PC-3 (cell line): ENCODE measurements around the gene DCANP1. TPM values are rescaled to one million over a fixed set of nuclear protein-coding genes. Genes with fewer than 3 reads are reported as not detected.

Source experiments
- ATAC-seq: fragments of 200-7000 bp; cut with Tn5 transposase; 2 replicates; pipeline ENCODE4 v1.9.1; 2020; ENCODE audit warnings: mild to moderate bottlenecking, moderate library complexity
- BruUV-seq: library from RNA; stranded (reverse); fragments of 400-500 nt; replicated peaks from 2 replicates; lab custom pipeline; 2021; lab: Mats Ljungman, UMichigan
- CTCF ChIA-PET: fragments of 300-600 bp; sonication (Branson Sonifier 250); formaldehyde crosslinking; loops from one replicate; lab custom pipeline; 2022; ENCODE audit warnings: antibody characterized with exemption; lab: Charles Lee
- POLR2A ChIA-PET: fragments of 300-600 bp; sonication (Branson Sonifier 250); formaldehyde crosslinking; loops from one replicate; lab custom pipeline; 2022; ENCODE audit warnings: antibody characterized with exemption; ENCODE audit not compliant: unreplicated experiment; lab: Charles Lee
- DNase-seq: peaks from one replicate; pipeline ENCODE4 v3.0.0-alpha.2; 2015
- H2AFZ ChIP-seq: fragments of 300-600 bp; sonication (generic); 2 replicates; pipeline ENCODE4 v1.6.0; 2016; ENCODE audit warnings: antibody characterized with exemption, low read length
- H3F3A ChIP-seq: fragments of 300-600 bp; sonication (generic); one replicate; pipeline ENCODE4 v1.6.0; 2017; ENCODE audit warnings: antibody characterized with exemption, low read length, control low read depth, mild to moderate bottlenecking; ENCODE audit not compliant: unreplicated experiment
- H3K27ac ChIP-seq: fragments of 300-600 bp; sonication (generic); 2 replicates; pipeline ENCODE4 v1.5.1; 2016; ENCODE audit warnings: mild to moderate bottlenecking, low read length
- H3K27me3 ChIP-seq: fragments of 300-600 bp; sonication (generic); 2 replicates; pipeline ENCODE4 v1.6.1; 2016; ENCODE audit warnings: low read length, mixed read lengths
- H3K36me3 ChIP-seq: fragments of 300-600 bp; sonication (generic); 2 replicates; pipeline ENCODE4 v1.6.1; 2016; ENCODE audit warnings: low read depth, mixed run types, low read length, mixed read lengths
- H3K4me1 ChIP-seq: fragments of 300-600 bp; sonication (generic); 2 replicates; pipeline ENCODE4 v1.5.1; 2016; ENCODE audit warnings: low read length; ENCODE audit not compliant: insufficient read depth
- H3K4me2 ChIP-seq: fragments of 300-600 bp; sonication (generic); 2 replicates; pipeline ENCODE4 v1.6.0; 2016; ENCODE audit warnings: low read length
- H3K4me3 ChIP-seq: fragments of 300-600 bp; sonication (generic); 2 replicates; pipeline ENCODE4 v1.5.1; 2016; ENCODE audit warnings: mild to moderate bottlenecking, low read length, mixed read lengths
- H3K79me2 ChIP-seq: fragments of 300-600 bp; sonication (generic); 2 replicates; pipeline ENCODE4 v1.6.1; 2017; ENCODE audit warnings: low read length, mixed read lengths
- H3K9ac ChIP-seq: fragments of 300-600 bp; sonication (generic); 2 replicates; pipeline ENCODE4 v1.6.0; 2016; ENCODE audit warnings: mild to moderate bottlenecking, low read length
- H3K9me2 ChIP-seq: fragments of 300-600 bp; sonication (generic); replicated peaks from 2 replicates; pipeline ENCODE4 v1.6.1; 2016; ENCODE audit warnings: mixed run types, low read length, mixed read lengths
- H3K9me3 ChIP-seq: fragments of 300-600 bp; sonication (generic); 2 replicates; pipeline ENCODE4 v1.6.1; 2016; ENCODE audit warnings: low read length, mixed read lengths
- H4K20me1 ChIP-seq: fragments of 300-600 bp; sonication (generic); 2 replicates; pipeline ENCODE4 v1.6.1; 2016; ENCODE audit warnings: low read length, mixed read lengths
- CTCF ChIP-seq: fragments of 300-600 bp; sonication (generic); conservative IDR thresholded peaks from 2 replicates; pipeline ENCODE4 v1.5.1; 2017; ENCODE audit warnings: antibody characterized with exemption, low read depth, mild to moderate bottlenecking, low read length
- EZH2 ChIP-seq: fragments of 300-600 bp; sonication (generic); IDR thresholded peaks from one replicate; pipeline ENCODE4 v1.6.1; 2017; ENCODE audit warnings: antibody characterized with exemption, mild to moderate bottlenecking, low read length; ENCODE audit not compliant: unreplicated experiment
- EZH2phosphoT487 ChIP-seq: fragments of 300-600 bp; sonication (generic); IDR thresholded peaks from 2 replicates; pipeline ENCODE4 v1.6.1; 2018; ENCODE audit warnings: mild to moderate bottlenecking, antibody characterized with exemption, low read length, borderline replicate concordance
- intact Hi-C: fragments of 100-400 bp; cut with micrococcal nuclease; formaldehyde crosslinking; loops from 2 replicates; pipeline ENCODE4 v1.9.0; 2023
- total RNA-seq: library from RNA; depleted of rRNA; stranded (reverse); fragments of >200 nt; gene quantifications from 2 replicates; pipeline ENCODE4 v1.2.3, GENCODE V29; 2014

The DCANP1 gene
- total RNA-seq, 1 experiment from 2014 or later: not detected

GRCh38 chr5:135423846-135424168 is 23.3 kb downstream of the DCANP1 start:
- no peak for TF ChIP-seq EZH2
- TF ChIP-seq CTCF: no peak
- TF ChIP-seq EZH2phosphoT487: no peak
- H3K36me3 ChIP-seq: no peaks in the 10 kb centered on the region
- ATAC-seq: no peak
- H3K4me1 ChIP-seq: no peaks in the 10 kb centered on the region
- intact Hi-C loops: no loop called here
- no peaks in the 10 kb centered on the region for H3K9me3 ChIP-seq
- no peak overlapping the region for H3K4me2 ChIP-seq
- no peaks in the 10 kb centered on the region for H3F3A ChIP-seq
- H3K27me3 ChIP-seq: peaks cover 5% of the 10 kb centered on the region
- no peak overlapping the region for H3K27ac ChIP-seq
- no peaks in the 10 kb centered on the region for H4K20me1 ChIP-seq
- no TSS peak for BruUV-seq
- CTCF ChIA-PET: no interaction called here
- no peak overlapping the region for H3K4me3 ChIP-seq
- POLR2A ChIA-PET: no interaction called here
- no peak overlapping the region for H3K9ac ChIP-seq
- H2AFZ ChIP-seq: no peak overlapping the region
- DNase-seq: no peak
- H3K79me2 ChIP-seq: no peaks in the 10 kb centered on the region
- H3K9me2 ChIP-seq: no peaks in the 10 kb centered on the region

- no peaks in the 10 kb centered on the region for H4K20me1 ChIP-seq
- H3K79me2 ChIP-seq: no peaks in the 10 kb centered on the region
- H3K36me3 ChIP-seq: no peaks in the 10 kb centered on the region
- ChIA-PET POLR2A (no interaction called here), CTCF (no interaction called here)
- no peaks in the 10 kb centered on the region for H3K9me2 ChIP-seq
- no peaks in the 10 kb centered on the region for H3K9me3 ChIP-seq
- no peak for DNase-seq
- peaks cover 8% of the 10 kb centered on the region for H3K27me3 ChIP-seq
- no peaks in the 10 kb centered on the region for H3K4me1 ChIP-seq
- H3K4me3 ChIP-seq: no peak overlapping the region
- no peak for ATAC-seq
- no TSS peak for BruUV-seq
- no peak overlapping the region for H2AFZ ChIP-seq
- no peak overlapping the region for H3K9ac ChIP-seq
- intact Hi-C loops: no loop called here
- no peaks in the 10 kb centered on the region for H3F3A ChIP-seq
- no peak overlapping the region for H3K27ac ChIP-seq
- no peak overlapping the region for H3K4me2 ChIP-seq
- TF ChIP-seq CTCF: no peak
Measured at GRCh38 chr5:135423146-135423845, 23.9 kb downstream of the DCANP1 start.

- no peaks in the 10 kb centered on the region for H3K4me1 ChIP-seq
- TF ChIP-seq EZH2phosphoT487: no peak
- no peak for TF ChIP-seq CTCF
- TF ChIP-seq EZH2: no peak
- ChIA-PET CTCF (no interaction called here), POLR2A (no interaction called here)
- no peak overlapping the region for H3K27ac ChIP-seq
- no peaks in the 10 kb centered on the region for H3F3A ChIP-seq
- BruUV-seq: no TSS peak
- H3K27me3 ChIP-seq: peaks cover 10% of the 10 kb centered on the region
- H2AFZ ChIP-seq: no peak overlapping the region
- H4K20me1 ChIP-seq: no peaks in the 10 kb centered on the region
- no peak overlapping the region for H3K9ac ChIP-seq
- no peak for DNase-seq
- H3K9me2 ChIP-seq: no peaks in the 10 kb centered on the region
- H3K4me3 ChIP-seq: no peak overlapping the region
- no peak for ATAC-seq
- no peaks in the 10 kb centered on the region for H3K9me3 ChIP-seq
- no peaks in the 10 kb centered on the region for H3K79me2 ChIP-seq
- no peaks in the 10 kb centered on the region for H3K36me3 ChIP-seq
- intact Hi-C loops: no loop called here
- no peak overlapping the region for H3K4me2 ChIP-seq
Measured at GRCh38 chr5:135422419-135422818, 24.7 kb downstream of the DCANP1 start.
